Natural killer cell (primary cell): Measurements from ENCODE around the gene KHSRP. TPM values are rescaled to one million over a fixed set of nuclear protein-coding genes. Genes with fewer than 3 reads are reported as not detected.
A peak's percentile ranks its signal among the peaks of the same experiment; 100 is the strongest.

Experiments used
- ATAC-seq, 3 donors: fragments of 150-1000 bp in 2 of 3; fragments of 200-7000 bp in 1 of 3; cut with Tn5 transposase; 1 replicate in 1 of 3; 2 replicates in 2 of 3; pipeline ENCODE4 v1.10.0; 2021; ENCODE audit warnings: mild to moderate bottlenecking in 2 of 3, moderate library complexity in 2 of 3
- DNase-seq, 2 donors: peaks; one replicate each; pipeline versions ENCODE4 v3.0.0 to v3.0.0-alpha.2; 2013 to 2021; ENCODE audit warnings: mixed read lengths in 1 of 2
- H3K27ac ChIP-seq: one replicate; pipeline ENCODE4 v1.5.1; 2013; ENCODE audit warnings: mild to moderate bottlenecking, low read length
- H3K27me3 ChIP-seq: one replicate; pipeline ENCODE4 v1.6.1; 2013; ENCODE audit warnings: low read length; ENCODE audit not compliant: control insufficient read depth, insufficient read depth
- H3K36me3 ChIP-seq: one replicate; pipeline ENCODE4 v1.6.1; 2013; ENCODE audit warnings: low read length; ENCODE audit not compliant: control insufficient read depth, insufficient read depth
- H3K4me1 ChIP-seq: one replicate; pipeline ENCODE4 v1.6.1; 2013; ENCODE audit warnings: low read length; ENCODE audit not compliant: control insufficient read depth, insufficient read depth
- H3K4me3 ChIP-seq: one replicate; pipeline ENCODE4 v1.5.1; 2013; ENCODE audit warnings: low read length
- H3K9me3 ChIP-seq: one replicate; pipeline ENCODE4 v1.6.1; 2013; ENCODE audit warnings: low read length; ENCODE audit not compliant: control insufficient read depth, insufficient read depth
- H3K27ac Mint-ChIP-seq, 2 donors: one replicate each; pipeline ENCODE4 v1.8.0; 2022; ENCODE audit warnings: mild to moderate bottlenecking in 2 of 2, mixed read lengths in 2 of 2, moderate library complexity in 1 of 2
- H3K27me3 Mint-ChIP-seq, 2 donors: one replicate each; pipeline ENCODE4 v1.8.0; 2022; ENCODE audit warnings: low read depth in 2 of 2, mixed read lengths in 2 of 2
- H3K36me3 Mint-ChIP-seq: one replicate; pipeline ENCODE4 v1.8.0; 2022; ENCODE audit warnings: mixed read lengths
- H3K4me1 Mint-ChIP-seq, 2 donors: one replicate each; pipeline ENCODE4 v1.8.0; 2022; ENCODE audit warnings: mixed read lengths in 2 of 2
- H3K4me3 Mint-ChIP-seq: one replicate; pipeline ENCODE4 v1.8.0; 2022; ENCODE audit warnings: mild to moderate bottlenecking, moderate library complexity, mixed read lengths
- H3K9me3 Mint-ChIP-seq, 2 donors: one replicate each; pipeline ENCODE4 v1.8.0; 2022; ENCODE audit warnings: mixed read lengths in 2 of 2
- CTCF ChIP-seq: fragments of 200-600 bp; IDR thresholded peaks from one replicate; pipeline ENCODE4 v1.8.0; 2022; ENCODE audit warnings: antibody characterized with exemption
- WGBS: methylation state at CpG from one replicate; pipeline ENCODE4 v1.1.7; 2013; ENCODE audit warnings: missing lambda C conversion rate; ENCODE audit not compliant: insufficient coverage; 5-methylcytosine and 5-hydroxymethylcytosine counted together
- intact Hi-C: fragments of 100-400 bp; cut with micrococcal nuclease; formaldehyde crosslinking; loops from one replicate; pipeline ENCODE4 v1.14.2; 2022
- total RNA-seq, 4 donors: library from RNA; stranded (reverse); fragments of 120-200 nt in 1 of 4; gene quantifications; one replicate each; pipeline versions ENCODE4 v1.2.3 to v1.2.4, GENCODE V29; 2013 to 2022

Gene KHSRP
- total RNA-seq, 3 donors from 2014 or later (not counting 1 experiment from before 2014, with no cell fraction given): 160 to 192 (median 165) TPM

- DNase-seq: no peak
- TF ChIP-seq CTCF: no peak
- WGBS: 96% methylated on average over 29 of the region's 29 CpGs
- Histone ChIP-seq H3K36me3 (peaks cover 3% of the 10 kb centered on the region), H3K9me3 (no peaks in the 10 kb centered on the region), H3K27me3 (no peaks in the 10 kb centered on the region), H3K4me1 (peaks cover 15% of the 10 kb centered on the region), H3K4me3 (no peak overlapping the region), H3K27ac (no peak overlapping the region)
- no peak for ATAC-seq
- H3K27ac Mint-ChIP-seq: no peak overlapping the region
- no peaks in the 10 kb centered on the region for H3K36me3 Mint-ChIP-seq
- no peaks in the 10 kb centered on the region for H3K9me3 Mint-ChIP-seq
- no peak overlapping the region for H3K4me3 Mint-ChIP-seq
- intact Hi-C loops: no loop called here
- H3K4me1 Mint-ChIP-seq: peaks cover 8 to 18% of the 10 kb centered on the region in 2 donors
- no peaks in the 10 kb centered on the region for H3K27me3 Mint-ChIP-seq
These were observed 49.8 kb downstream of the KHSRP start for GRCh38 chr19:6374711-6375410.

GRCh38 chr19:6374161-6374709, 50.4 kb downstream of the KHSRP start:
- Mint-ChIP-seq H3K4me3 (peak overlapping the region; percentile 91), H3K27me3 (no peaks in the 10 kb centered on the region), H3K4me1 (peaks cover 14 to 24% of the 10 kb centered on the region in 2 donors), H3K9me3 (no peaks in the 10 kb centered on the region), H3K27ac (peak overlapping the region; percentile 59 to 97), H3K36me3 (no peaks in the 10 kb centered on the region)
- Histone ChIP-seq H3K9me3 (no peaks in the 10 kb centered on the region), H3K27ac (no peak overlapping the region), H3K4me1 (peaks cover 15% of the 10 kb centered on the region), H3K4me3 (no peak overlapping the region), H3K27me3 (no peaks in the 10 kb centered on the region), H3K36me3 (peaks cover 4% of the 10 kb centered on the region)
- 95% methylated on average over 29 of the region's 29 CpGs for WGBS
- DNase-seq: peak in 1 of 2 donors; percentile 25
- no peak for ATAC-seq
- no peak for TF ChIP-seq CTCF
- intact Hi-C loops: no loop called here

GRCh38 chr19:6373813-6374108, 50.9 kb downstream of the KHSRP start:
- Mint-ChIP-seq H3K9me3 (no peaks in the 10 kb centered on the region), H3K27me3 (no peaks in the 10 kb centered on the region), H3K4me3 (peak overlapping the region; percentile 91), H3K36me3 (no peaks in the 10 kb centered on the region), H3K4me1 (peaks cover 15 to 25% of the 10 kb centered on the region in 2 donors), H3K27ac (peak overlapping the region; percentile 59 to 97)
- ATAC-seq: no peak
- WGBS: 48% methylated on average over 5 of the region's 5 CpGs
- peaks cover 7% of the 10 kb centered on the region for H3K36me3 ChIP-seq
- H3K27ac ChIP-seq: peak overlapping the region; percentile 13
- no peaks in the 10 kb centered on the region for H3K27me3 ChIP-seq
- intact Hi-C loops: loop anchor here (1.0 to 2.0 kb wide), 2 partner anchors 20 to 469 kb away; partner anchors contain the start of genes GTF2F1 and VMAC
- no peak for TF ChIP-seq CTCF
- no peak for DNase-seq
- no peaks in the 10 kb centered on the region for H3K9me3 ChIP-seq
- H3K4me1 ChIP-seq: peaks cover 15% of the 10 kb centered on the region
- H3K4me3 ChIP-seq: peak overlapping the region; percentile 15
